HL-60 (cell line): Measurements from ENCODE around the gene CFAP43.

Source experiments
- DNase-seq, 2 experiments: peaks; one replicate each; pipeline ENCODE4 v3.0.0-alpha.2; 2010 to 2020; ENCODE audit warnings: low read depth in 1 of 2, low spot score in 1 of 2
- H3K27ac ChIP-seq: fragments of 250-450 bp; sonication (Bioruptor Pico); replicated peaks from 2 replicates; pipeline ENCODE4 v1.5.1; 2020; ENCODE audit warnings: mild to moderate bottlenecking, moderate library complexity
- H3K27me3 ChIP-seq: fragments of 250-450 bp; sonication (Bioruptor Pico); 2 replicates; pipeline ENCODE4 v1.5.1; 2021; ENCODE audit warnings: mild to moderate bottlenecking, moderate library complexity; ENCODE audit not compliant: insufficient read depth, poor library complexity, severe bottlenecking
- H3K4me3 ChIP-seq: replicated peaks from 2 replicates; pipeline ENCODE4 v1.5.1; 2011; ENCODE audit warnings: mild to moderate bottlenecking, control low read depth, low read length; ENCODE audit not compliant: insufficient read depth
- CTCF ChIP-seq: IDR thresholded peaks from one replicate; pipeline ENCODE4 v1.5.1; 2011; ENCODE audit warnings: low read length, control low read depth, inconsistent platforms; ENCODE audit not compliant: insufficient read depth
- GABPA ChIP-seq: IDR thresholded peaks from 2 replicates; pipeline ENCODE4 v1.6.1; 2012; ENCODE audit warnings: low read depth
- POLR2AphosphoS5 ChIP-seq: IDR thresholded peaks from 2 replicates; pipeline ENCODE4 v1.6.1; 2012; ENCODE audit warnings: low read depth
- REST ChIP-seq: IDR thresholded peaks from 2 replicates; pipeline ENCODE4 v1.6.1; 2012; ENCODE audit warnings: low read depth; ENCODE audit not compliant: insufficient replicate concordance
- SPI1 ChIP-seq: IDR thresholded peaks from 2 replicates; pipeline ENCODE4 v1.6.1; 2012; ENCODE audit warnings: low read depth, mild to moderate bottlenecking, borderline replicate concordance

CFAP43 gene

DNA sequence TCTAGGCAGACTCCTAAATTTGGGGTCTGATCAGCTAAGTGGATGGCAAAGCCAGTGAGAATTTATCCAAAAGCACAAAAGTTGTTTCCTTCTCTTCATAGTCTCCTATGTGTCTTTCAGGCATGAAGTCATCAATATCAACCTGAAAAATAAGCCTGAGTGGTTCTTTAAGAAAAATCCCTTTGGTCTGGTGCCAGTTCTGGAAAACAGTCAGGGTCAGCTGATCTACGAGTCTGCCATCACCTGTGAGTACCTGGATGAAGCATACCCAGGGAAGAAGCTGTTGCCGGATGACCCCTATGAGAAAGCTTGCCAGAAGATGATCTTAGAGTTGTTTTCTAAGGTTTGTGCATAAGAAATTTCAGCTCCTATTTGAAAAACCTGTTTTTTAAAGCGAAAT, 27.3 kb upstream of the CFAP43 start:
- DNase-seq: no peak
- Histone ChIP-seq H3K27ac (no peak overlapping the region), H3K4me3 (no peak overlapping the region), H3K27me3 (no peaks in the 10 kb centered on the region)
- TF ChIP-seq CTCF: no peak
- no peak for TF ChIP-seq GABPA
- TF ChIP-seq REST: no peak
- TF ChIP-seq POLR2AphosphoS5: no peak
- TF ChIP-seq SPI1: no peak

DNA sequence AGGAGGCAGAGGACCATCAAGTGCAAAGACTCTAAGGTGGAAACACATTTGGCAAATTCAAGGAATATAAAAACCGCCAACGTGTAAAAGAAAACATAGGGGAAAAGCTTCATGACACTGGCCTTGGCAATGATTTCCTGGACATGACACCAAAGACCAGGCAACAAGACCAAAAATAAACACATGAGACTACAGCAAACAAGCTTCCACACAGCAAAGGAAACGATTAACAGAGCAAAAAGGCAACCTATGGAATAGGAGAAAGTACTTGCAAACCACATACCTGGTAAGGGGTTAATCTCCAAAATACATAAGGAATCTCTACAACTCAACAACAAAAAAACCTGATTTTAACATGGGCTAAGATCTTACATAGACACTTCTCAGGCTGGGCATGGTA, 26.0 kb upstream of the CFAP43 start:
- Histone ChIP-seq H3K27ac (no peak overlapping the region), H3K27me3 (no peaks in the 10 kb centered on the region), H3K4me3 (no peak overlapping the region)
- TF ChIP-seq GABPA (no peak), CTCF (no peak), REST (no peak), POLR2AphosphoS5 (no peak), SPI1 (no peak)
- DNase-seq: no peak

DNA sequence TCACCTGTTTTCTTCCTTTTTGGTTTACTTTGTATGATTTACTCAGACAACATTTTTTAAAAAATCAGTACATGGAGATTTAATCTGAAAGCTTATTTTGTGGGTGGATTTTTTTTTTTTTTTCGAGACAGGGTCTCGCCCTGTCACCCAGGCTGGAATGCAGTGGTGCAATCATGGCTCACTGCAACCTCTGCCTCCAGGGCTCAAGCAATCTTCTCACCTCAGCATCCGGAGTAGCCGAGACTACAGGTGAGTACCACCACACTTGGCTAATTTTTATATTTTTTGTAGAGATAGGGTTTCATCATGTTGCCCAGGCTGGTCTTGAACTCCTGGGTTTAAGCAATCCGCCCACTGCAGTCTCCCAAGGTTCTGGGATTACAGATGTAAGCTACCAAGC, 25.1 kb upstream of the CFAP43 start:
- Histone ChIP-seq H3K27ac (no peak overlapping the region), H3K4me3 (no peak overlapping the region), H3K27me3 (no peaks in the 10 kb centered on the region)
- TF ChIP-seq REST: no peak
- TF ChIP-seq GABPA: no peak
- no peak for TF ChIP-seq CTCF
- TF ChIP-seq POLR2AphosphoS5: no peak
- no peak for TF ChIP-seq SPI1
- no peak for DNase-seq
